ENCODE results near the gene C12orf76. TPM values are rescaled to one million over a fixed set of nuclear protein-coding genes. Genes with fewer than 3 reads are reported as not detected.

Gene C12orf76
- total and polyA plus RNA-seq, 2 experiments from 2014 or later: 18.5 to 24.6 TPM

DNA sequence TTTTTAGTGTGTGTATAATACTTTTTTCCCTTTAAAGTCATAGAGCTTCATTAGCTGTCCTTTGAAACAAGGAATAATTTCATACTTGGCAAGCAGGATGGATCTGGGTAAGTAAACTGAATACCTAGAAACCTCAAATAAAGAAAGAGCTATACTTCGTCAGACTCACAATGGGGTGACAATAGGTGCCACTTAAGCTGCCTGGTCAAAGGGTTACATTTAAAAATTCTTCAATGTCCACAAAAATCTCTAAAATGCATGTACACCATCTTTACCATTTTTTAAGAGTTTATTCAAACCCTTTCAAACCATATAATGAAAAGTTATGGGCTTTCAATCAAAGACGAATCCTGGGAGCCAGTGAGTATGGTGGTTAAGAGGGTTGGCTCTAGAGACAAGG lies 55.2 kb downstream of the C12orf76 start:
- H3K27ac ChIP-seq: no peak overlapping the region

DNA sequence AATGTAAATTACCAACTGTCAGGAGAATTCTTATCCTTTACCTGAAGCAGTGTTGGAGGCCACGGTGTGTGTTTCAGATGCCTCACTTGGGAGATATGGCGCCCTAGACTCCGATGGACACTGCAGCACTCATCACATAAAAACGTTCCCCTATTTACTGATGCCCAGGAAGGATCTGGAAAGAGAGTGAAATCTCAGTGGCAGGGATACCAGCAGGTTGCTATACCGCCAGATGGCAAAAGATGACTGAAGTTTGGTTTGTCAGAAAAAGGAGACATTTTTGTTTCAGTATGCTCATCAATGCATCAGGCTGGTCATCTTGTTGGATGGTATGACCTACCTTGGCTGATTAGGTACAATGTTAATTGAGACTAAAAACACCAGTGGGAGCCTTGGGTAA lies 56.7 kb downstream of the C12orf76 start:
- Histone ChIP-seq H3K36me3 (replicated peaks; ENCODE audit: insufficient read depth, low read depth) (no peaks in the 10 kb centered on the region), H3K4me2 (no peak overlapping the region), H3K4me1 (ENCODE audit: insufficient read depth) (peaks cover 24% of the 10 kb centered on the region)

More for the DNA sequence above, 55.2 kb downstream of the C12orf76 start:
- 94% methylated on average over 2 of the region's 2 CpGs for WGBS (ENCODE audit: low lambda C conversion rate, missing lambda C conversion rate)
- peaks cover 43% of the 10 kb centered on the region for H3K79me2 ChIP-seq
- H3K9me3 ChIP-seq (ENCODE audit: low read depth): no peaks in the 10 kb centered on the region
- peaks cover 24% of the 10 kb centered on the region for H3K4me1 ChIP-seq (ENCODE audit: insufficient read depth)
- H2AFZ ChIP-seq: no peak overlapping the region
- H3K4me3 ChIP-seq: no peak overlapping the region
- TF ChIP-seq, protein P1, sequence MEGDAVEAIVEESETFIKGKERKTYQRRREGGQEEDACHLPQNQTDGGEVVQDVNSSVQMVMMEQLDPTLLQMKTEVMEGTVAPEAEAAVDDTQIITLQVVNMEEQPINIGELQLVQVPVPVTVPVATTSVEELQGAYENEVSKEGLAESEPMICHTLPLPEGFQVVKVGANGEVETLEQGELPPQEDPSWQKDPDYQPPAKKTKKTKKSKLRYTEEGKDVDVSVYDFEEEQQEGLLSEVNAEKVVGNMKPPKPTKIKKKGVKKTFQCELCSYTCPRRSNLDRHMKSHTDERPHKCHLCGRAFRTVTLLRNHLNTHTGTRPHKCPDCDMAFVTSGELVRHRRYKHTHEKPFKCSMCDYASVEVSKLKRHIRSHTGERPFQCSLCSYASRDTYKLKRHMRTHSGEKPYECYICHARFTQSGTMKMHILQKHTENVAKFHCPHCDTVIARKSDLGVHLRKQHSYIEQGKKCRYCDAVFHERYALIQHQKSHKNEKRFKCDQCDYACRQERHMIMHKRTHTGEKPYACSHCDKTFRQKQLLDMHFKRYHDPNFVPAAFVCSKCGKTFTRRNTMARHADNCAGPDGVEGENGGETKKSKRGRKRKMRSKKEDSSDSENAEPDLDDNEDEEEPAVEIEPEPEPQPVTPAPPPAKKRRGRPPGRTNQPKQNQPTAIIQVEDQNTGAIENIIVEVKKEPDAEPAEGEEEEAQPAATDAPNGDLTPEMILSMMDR (IDR thresholded peaks at IDR 0.05; ENCODE audit: poor library complexity): no peak
- TF ChIP-seq EZH2 (IDR thresholded peaks at IDR 0.05; ENCODE audit: borderline replicate concordance): no peak
- no peak for TF ChIP-seq EZH2phosphoT487 (IDR thresholded peaks at IDR 0.05; ENCODE audit: low read depth, severe bottlenecking, unreplicated experiment)
- no peaks in the 10 kb centered on the region for H3K36me3 ChIP-seq (replicated peaks; ENCODE audit: insufficient read depth, low read depth)
- no peak overlapping the region for H3K4me2 ChIP-seq
- H3K9me2 ChIP-seq (replicated peaks; ENCODE audit: insufficient read depth): no peaks in the 10 kb centered on the region
- no peak for DNase-seq (ENCODE audit: low spot score)
- H3K27me3 ChIP-seq: no peaks in the 10 kb centered on the region
- H4K20me1 ChIP-seq (ENCODE audit: insufficient read depth, poor library complexity, severe bottlenecking): peaks cover 8% of the 10 kb centered on the region

More for the DNA sequence above, 56.7 kb downstream of the C12orf76 start:
- Histone ChIP-seq H3K27ac (no peak overlapping the region), H2AFZ (no peak overlapping the region), H3K27me3 (no peaks in the 10 kb centered on the region), H3K4me3 (no peak overlapping the region), H3K9me3 (ENCODE audit: low read depth) (no peaks in the 10 kb centered on the region), H3K79me2 (peaks cover 43% of the 10 kb centered on the region), H4K20me1 (ENCODE audit: insufficient read depth, poor library complexity, severe bottlenecking) (peaks cover 8% of the 10 kb centered on the region), H3K9me2 (replicated peaks; ENCODE audit: insufficient read depth) (no peaks in the 10 kb centered on the region)
- no peak for DNase-seq (ENCODE audit: low spot score)
- TF ChIP-seq, protein P1 (IDR thresholded peaks at IDR 0.05; ENCODE audit: poor library complexity): no peak
- no peak for TF ChIP-seq EZH2phosphoT487 (IDR thresholded peaks at IDR 0.05; ENCODE audit: low read depth, severe bottlenecking, unreplicated experiment)
- TF ChIP-seq EZH2 (IDR thresholded peaks at IDR 0.05; ENCODE audit: borderline replicate concordance): no peak
- 95% methylated on average over 5 of the region's 5 CpGs for WGBS (ENCODE audit: low lambda C conversion rate, missing lambda C conversion rate)

Small RNA genes within 50 kb of the gene (small RNA-seq; reads per million reads assigned to genes)
- not detected for gene AC007546.2

Other genes starting within 250 kb of the C12orf76 start
- gene TRPV4, start 215.1 kb downstream of the C12orf76 start, total RNA-seq: 0.88 and 2.3 TPM in 2 replicates
- gene TRPV4, start 215.1 kb downstream of the C12orf76 start, polyA plus RNA-seq: 2.7 and 4.7 TPM in 2 replicates
- gene GLTP, start 168.0 kb downstream of the C12orf76 start, total RNA-seq: 24.9 and 28.4 TPM in 2 replicates
- gene GLTP, start 168.0 kb downstream of the C12orf76 start, polyA plus RNA-seq: 25.3 and 33.4 TPM in 2 replicates
- gene TCHP, start 148.2 kb downstream of the C12orf76 start, total RNA-seq: 7.7 and 8.0 TPM in 2 replicates
- gene TCHP, start 148.2 kb downstream of the C12orf76 start, polyA plus RNA-seq: 5.5 and 7.9 TPM in 2 replicates
- 20.8 and 22.4 TPM in 2 replicates for gene GIT2, start 52.2 kb downstream of the C12orf76 start, total RNA-seq
- 21.5 and 21.9 TPM in 2 replicates for gene GIT2, start 52.2 kb downstream of the C12orf76 start, polyA plus RNA-seq
- gene ANKRD13A, start 49.1 kb downstream of the C12orf76 start, total RNA-seq: 49.7 and 55.3 TPM in 2 replicates
- 13.2 and 14.3 TPM in 2 replicates for gene ANKRD13A, start 49.1 kb downstream of the C12orf76 start, polyA plus RNA-seq
- 13.7 and 14.6 TPM in 2 replicates for gene IFT81, start 75.8 kb upstream of the C12orf76 start, total RNA-seq
- 10.4 and 12.6 TPM in 2 replicates for gene IFT81, start 75.8 kb upstream of the C12orf76 start, polyA plus RNA-seq
- 97.9 and 126 TPM in 2 replicates for gene ATP2A2, start 232.7 kb upstream of the C12orf76 start, total RNA-seq
- gene ATP2A2, start 232.7 kb upstream of the C12orf76 start, polyA plus RNA-seq: 60.2 and 68.2 TPM in 2 replicates

Measured in hepatocyte (in vitro differentiated cells).